GM23338 (cell line): ENCODE results near the gene GOLGA6L26. TPM values are rescaled to one million over a fixed set of nuclear protein-coding genes. Genes with fewer than 3 reads are reported as not detected.
"Not testable (repeated sequence)": the region's sequence is repeated elsewhere in the genome, so short reads cannot be mapped to it uniquely, and the experiment has no call there.

Experiments
- ATAC-seq: fragments of 200-7000 bp; cut with Tn5 transposase; 3 replicates; pipeline ENCODE4 v1.9.1; 2020
- DNase-seq: peaks from one replicate; pipeline ENCODE4 v3.0.0-alpha.2; 2015; ENCODE audit warnings: low spot score
- H2AFZ ChIP-seq: fragments of 200-600 bp; sonication (generic); 2 replicates; pipeline ENCODE4 v1.8.0; 2016; ENCODE audit warnings: antibody characterized with exemption, mild to moderate bottlenecking, moderate library complexity
- H3F3A ChIP-seq: fragments of 200-600 bp; sonication (generic); replicated peaks from 2 replicates; pipeline ENCODE4 v1.8.0; 2017; ENCODE audit warnings: antibody characterized with exemption, mixed run types, low read depth
- H3K27ac ChIP-seq: fragments of 200-600 bp; sonication (generic); 2 replicates; pipeline ENCODE4 v1.6.1; 2016; ENCODE audit warnings: low read depth
- H3K27me3 ChIP-seq: fragments of 200-600 bp; sonication (generic); 2 replicates; pipeline ENCODE4 v1.8.0; 2016; ENCODE audit warnings: mild to moderate bottlenecking, mixed run types, moderate library complexity; ENCODE audit not compliant: insufficient read depth
- H3K36me3 ChIP-seq: fragments of 200-600 bp; sonication (generic); 2 replicates; pipeline ENCODE4 v1.8.0; 2016; ENCODE audit warnings: mild to moderate bottlenecking; ENCODE audit not compliant: insufficient read depth
- H3K4me1 ChIP-seq: fragments of 200-600 bp; sonication (generic); 2 replicates; pipeline ENCODE4 v1.8.0; 2016; ENCODE audit warnings: mild to moderate bottlenecking, moderate library complexity; ENCODE audit not compliant: insufficient read depth
- H3K4me2 ChIP-seq: fragments of 200-600 bp; sonication (generic); 2 replicates; pipeline ENCODE4 v1.7.1; 2017; ENCODE audit warnings: mixed run types
- H3K4me3 ChIP-seq: fragments of 200-600 bp; sonication (generic); 2 replicates; pipeline ENCODE4 v1.6.1; 2016; ENCODE audit warnings: mixed run types
- H3K79me2 ChIP-seq: fragments of 200-600 bp; sonication (generic); replicated peaks from 2 replicates; pipeline ENCODE4 v1.8.0; 2017; ENCODE audit warnings: mild to moderate bottlenecking; ENCODE audit not compliant: insufficient read depth
- H3K9me2 ChIP-seq: fragments of 200-600 bp; sonication (generic); 2 replicates; pipeline ENCODE4 v1.8.0; 2017; ENCODE audit not compliant: insufficient read depth
- H4K20me1 ChIP-seq: fragments of 200-600 bp; sonication (generic); replicated peaks from 2 replicates; pipeline ENCODE4 v1.8.0; 2017; ENCODE audit warnings: mild to moderate bottlenecking; ENCODE audit not compliant: insufficient read depth
- H3K27ac Mint-ChIP-seq: 2 replicates; pipeline ENCODE4 v1.8.0; 2020; ENCODE audit warnings: inconsistent platforms, mild to moderate bottlenecking, moderate library complexity, mixed read lengths
- H3K27me3 Mint-ChIP-seq: 3 replicates; pipeline ENCODE4 v1.8.0; 2022; ENCODE audit warnings: low read depth, mild to moderate bottlenecking, moderate library complexity, mixed read lengths, inconsistent platforms; ENCODE audit not compliant: insufficient read depth, poor library complexity
- H3K36me3 Mint-ChIP-seq: 3 replicates; pipeline ENCODE4 v1.8.0; 2021; ENCODE audit warnings: low read depth, mild to moderate bottlenecking, inconsistent platforms, moderate library complexity, mixed read lengths
- H3K4me1 Mint-ChIP-seq: 3 replicates; pipeline ENCODE4 v1.8.0; 2020; ENCODE audit warnings: mild to moderate bottlenecking, inconsistent platforms, mixed read lengths
- H3K4me3 Mint-ChIP-seq: 3 replicates; pipeline ENCODE4 v1.8.0; 2021; ENCODE audit warnings: moderate library complexity, mild to moderate bottlenecking, inconsistent platforms, mixed read lengths
- H3K9me3 Mint-ChIP-seq: 3 replicates; pipeline ENCODE4 v1.8.0; 2020; ENCODE audit warnings: moderate library complexity, mild to moderate bottlenecking, inconsistent platforms, mixed read lengths
- CTCF ChIP-seq, 2 experiments: fragments of 200-600 bp in 1 of 2; sonication (generic) in 1 of 2; conservative IDR thresholded peaks; 2 replicates each; pipeline versions ENCODE4 v1.5.1 to v1.6.1; 2016 to 2017; ENCODE audit warnings: antibody characterized with exemption in 2 of 2, low read depth in 2 of 2, mild to moderate bottlenecking in 2 of 2, moderate library complexity in 1 of 2
- polyA plus RNA-seq: library from polyadenylated mRNA; unstranded; fragments of >200 nt; fragmentation: Nextera tagmentation; extraction: Ambion mirVana; gene quantifications from 2 replicates; pipeline ENCODE4 v1.2.1, GENCODE V29; 2016
- total RNA-seq: library from RNA; depleted of rRNA; stranded (reverse); fragments of >200 nt; shearing (Covaris generic); gene quantifications from 2 replicates; pipeline ENCODE4 v1.2.3, GENCODE V29; 2014

The GOLGA6L26 gene
- total and polyA plus RNA-seq, 2 experiments from 2014 or later = not detected

GRCh38 chr15:23364261-23364660 is 30.3 kb upstream of the GOLGA6L26 start:
- H3K9me2 ChIP-seq, H3K4me2 ChIP-seq, H3K27ac ChIP-seq, H4K20me1 ChIP-seq, H3K79me2 ChIP-seq, ATAC-seq, H3K27ac Mint-ChIP-seq, H3F3A ChIP-seq, H3K4me3 ChIP-seq, H3K4me3 Mint-ChIP-seq, H3K4me1 ChIP-seq, H3K9me3 Mint-ChIP-seq, H3K4me1 Mint-ChIP-seq, H3K36me3 ChIP-seq, DNase-seq, H3K36me3 Mint-ChIP-seq, H3K27me3 ChIP-seq, H2AFZ ChIP-seq, H3K27me3 Mint-ChIP-seq: not testable (repeated sequence)
- peak; percentile 26; a peak in 2 of 4 replicates for TF ChIP-seq CTCF (conservative IDR thresholded peaks at IDR 0.05; ENCODE audit: low read depth in 2 of 2)

GRCh38 chr15:23362622-23363021 is 28.6 kb upstream of the GOLGA6L26 start:
- not testable (repeated sequence) for H3F3A ChIP-seq, H3K79me2 ChIP-seq, H3K4me1 Mint-ChIP-seq, H3K27me3 ChIP-seq, H3K9me3 Mint-ChIP-seq, H3K4me3 Mint-ChIP-seq, H3K36me3 Mint-ChIP-seq, ATAC-seq, H3K36me3 ChIP-seq, H3K4me3 ChIP-seq, H2AFZ ChIP-seq, H3K27ac Mint-ChIP-seq, H3K9me2 ChIP-seq, H3K4me2 ChIP-seq, DNase-seq, H3K27ac ChIP-seq, H3K4me1 ChIP-seq, H3K27me3 Mint-ChIP-seq, H4K20me1 ChIP-seq
- TF ChIP-seq CTCF (conservative IDR thresholded peaks at IDR 0.05; ENCODE audit: low read depth in 2 of 2) = peak in 1 of 2 experiments; percentile 36; a peak in 2 of 4 replicates

GRCh38 chr15:23354448-23354847 is 20.5 kb upstream of the GOLGA6L26 start, which contains the start of gene GOLGA8S:
TSS of gene GOLGA8S (plus strand) at chr15:23354748. CDS start at chr15:23354810, 62 bp downstream.
- H3K27me3 ChIP-seq, H3K27ac Mint-ChIP-seq, H2AFZ ChIP-seq, H3K36me3 ChIP-seq, H3F3A ChIP-seq, H3K4me3 ChIP-seq, H3K4me2 ChIP-seq, H4K20me1 ChIP-seq, H3K27ac ChIP-seq, H3K4me1 Mint-ChIP-seq, ATAC-seq, DNase-seq, H3K9me2 ChIP-seq, H3K36me3 Mint-ChIP-seq, H3K4me1 ChIP-seq, H3K9me3 Mint-ChIP-seq, H3K27me3 Mint-ChIP-seq, H3K4me3 Mint-ChIP-seq, H3K79me2 ChIP-seq: not testable (repeated sequence)

- not testable (repeated sequence) for H3K27ac ChIP-seq, DNase-seq, H3K27me3 Mint-ChIP-seq, H3K9me3 Mint-ChIP-seq, H3K4me3 ChIP-seq, H3K4me1 ChIP-seq, H3K9me2 ChIP-seq, H3K27ac Mint-ChIP-seq, H3K27me3 ChIP-seq, H3K4me1 Mint-ChIP-seq, ATAC-seq, H3K4me2 ChIP-seq, H4K20me1 ChIP-seq, H3F3A ChIP-seq, H2AFZ ChIP-seq, H3K4me3 Mint-ChIP-seq
- peaks cover 44% of the 10 kb centered on the region for H3K36me3 Mint-ChIP-seq
- H3K79me2 ChIP-seq = peaks cover 10% of the 10 kb centered on the region
- peaks cover 16% of the 10 kb centered on the region; the same call in 1 of the 2 replicates for H3K36me3 ChIP-seq
Measured at GRCh38 chr15:23311233-23311632, 22.8 kb downstream of the GOLGA6L26 start.

- not testable (repeated sequence) for ATAC-seq, H3K4me2 ChIP-seq, H4K20me1 ChIP-seq, H3K27ac ChIP-seq, H3K4me1 ChIP-seq, H3K9me2 ChIP-seq, H3K27me3 ChIP-seq, H3K4me3 ChIP-seq, H2AFZ ChIP-seq, H3K9me3 Mint-ChIP-seq, H3K27me3 Mint-ChIP-seq, H3K27ac Mint-ChIP-seq, DNase-seq, H3F3A ChIP-seq
- Histone ChIP-seq H3K79me2 (peaks cover 33% of the 10 kb centered on the region), H3K36me3 (peaks cover 16% of the 10 kb centered on the region; the same call in 1 of the 2 replicates)
- peaks cover 12% of the 10 kb centered on the region; the same call in 2 of the 3 replicates for H3K4me1 Mint-ChIP-seq
- peaks cover 43% of the 10 kb centered on the region for H3K36me3 Mint-ChIP-seq
- H3K4me3 Mint-ChIP-seq = peak overlapping the region; percentile 17; the same call in 2 of the 3 replicates
Measured at GRCh38 chr15:23305921-23306320, 28.1 kb downstream of the GOLGA6L26 start.
